Measurements from ENCODE around the gene PRG2. TPM values are rescaled to one million over a fixed set of nuclear protein-coding genes. Genes with fewer than 3 reads are reported as not detected.

Gene PRG2
- total and polyA plus RNA-seq, 2 of the 4 experiments (the other 2 are of a cell fraction) = not detected

- Histone ChIP-seq H2AK9ac (replicated peaks; ENCODE audit: low read depth, low read length, poor library complexity) (no peak overlapping the region), H4K5ac (ENCODE audit: low read depth, low read length) (no peak overlapping the region), H3K9me1 (ENCODE audit: insufficient read depth, low read length) (no peaks in the 10 kb centered on the region), H3K4me1 (ENCODE audit: control insufficient read depth, insufficient read depth, low read length) (no peaks in the 10 kb centered on the region), H2AK5ac (ENCODE audit: low read depth, low read length) (no peak overlapping the region), H2AFZ (replicated peaks; ENCODE audit: low read length, poor library complexity) (no peak overlapping the region), H3K79me1 (ENCODE audit: low read depth in 1 of 2, low read length in 2 of 2) (no peaks in the 10 kb centered on the region), H2BK5ac (ENCODE audit: low read depth, low read length, poor library complexity, severe bottlenecking) (no peak overlapping the region), H3K4me2 (ENCODE audit: low read depth, low read length) (no peak overlapping the region), H3K27ac (ENCODE audit: insufficient read depth, low read length) (no peak overlapping the region), H3K4ac (ENCODE audit: low read depth, low read length) (no peak overlapping the region), H3K36me3 (ENCODE audit: control insufficient read depth, insufficient read depth, low read length) (no peaks in the 10 kb centered on the region), H3K9me3 (ENCODE audit: control insufficient read depth, insufficient read depth, low read length) (no peaks in the 10 kb centered on the region), H2BK20ac (ENCODE audit: low read depth, low read length) (no peak overlapping the region), H2BK15ac (ENCODE audit: low read depth, low read length) (no peak overlapping the region), H2BK120ac (ENCODE audit: low read depth, low read length) (no peak overlapping the region), H3K9ac (ENCODE audit: low read depth, low read length) (no peak overlapping the region), H3K56ac (ENCODE audit: extremely low read depth, insufficient read depth, low read length) (no peak overlapping the region), H3K14ac (replicated peaks; ENCODE audit: low read depth, low read length) (no peak overlapping the region), H4K8ac (ENCODE audit: low read depth in 2 of 2, low read length in 2 of 2) (no peak overlapping the region), H3K4me3 (ENCODE audit: insufficient read depth, low read depth, low read length) (no peak overlapping the region), H4K20me1 (ENCODE audit: insufficient read depth, low read length) (no peaks in the 10 kb centered on the region), H3K23ac (ENCODE audit: low read depth, low read length) (no peak overlapping the region), H4K91ac (ENCODE audit: insufficient read depth, low read depth, low read length) (no peak overlapping the region), H3K18ac (ENCODE audit: low read depth, low read length) (no peak overlapping the region), H3K27me3 (ENCODE audit: control insufficient read depth, insufficient read depth, low read length) (peaks cover 44% of the 10 kb centered on the region)
- DNase-seq = no peak
- in situ Hi-C loops (cut with MboI; ENCODE audit: low sequenced_read_pairs) = loop anchor here (25.0 kb wide), 1 partner anchor 531 kb away; no protein-coding TSS in a partner anchor
- intact Hi-C loops (cut with micrococcal nuclease) = no loop called here
- POLR2A ChIA-PET (ENCODE audit: unreplicated experiment) = no interaction called here
- no CpG with 5 or more reads among the region's 19 CpGs for WGBS, 2 experiments (ENCODE audit: extremely low coverage in 2 of 2, insufficient read length in 1 of 2)
- dilution Hi-C loops (cut with HindIII; ENCODE audit: low sequenced_read_pairs, unreplicated experiment) = no loop called here
- CTCF ChIA-PET = no interaction called here
- ATAC-seq (ENCODE audit: low read depth) = no peak
- TF ChIP-seq RCOR1 (IDR thresholded peaks at IDR 0.05; ENCODE audit: insufficient replicate concordance, low read length) (no peak), MAZ (IDR thresholded peaks at IDR 0.05; ENCODE audit: borderline replicate concordance, low read depth, low read length) (no peak), SMC3 (IDR thresholded peaks at IDR 0.05; ENCODE audit: low read depth, low read length) (no peak)
- BruUV-seq (replicated peaks) = no TSS peak
These were observed 22.2 kb downstream of the PRG2 start for GRCh38 chr11:57368106-57368844.
